ENCODE results near the gene ZBTB46.

DNA sequence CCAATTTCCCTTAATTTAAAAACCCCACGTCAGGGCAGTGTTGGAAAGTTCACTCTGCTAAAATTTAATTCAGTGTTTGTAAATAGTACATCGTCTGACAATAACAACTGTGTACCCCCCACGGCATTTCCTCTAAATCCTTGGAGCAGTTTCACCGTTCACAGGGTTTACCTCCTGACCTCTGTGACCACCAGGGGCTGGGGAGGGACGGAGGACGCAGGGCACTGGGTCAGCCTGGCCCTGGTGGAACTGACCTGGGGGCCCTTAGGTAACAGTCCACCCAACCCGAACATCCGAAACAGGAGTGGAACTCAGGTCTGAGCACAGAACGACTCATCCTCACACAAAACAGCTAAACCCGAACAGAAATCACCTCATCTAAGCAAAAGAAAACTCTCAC, 2.1 kb downstream of the ZBTB46 start:
- TF ChIP-seq, protein P1, sequence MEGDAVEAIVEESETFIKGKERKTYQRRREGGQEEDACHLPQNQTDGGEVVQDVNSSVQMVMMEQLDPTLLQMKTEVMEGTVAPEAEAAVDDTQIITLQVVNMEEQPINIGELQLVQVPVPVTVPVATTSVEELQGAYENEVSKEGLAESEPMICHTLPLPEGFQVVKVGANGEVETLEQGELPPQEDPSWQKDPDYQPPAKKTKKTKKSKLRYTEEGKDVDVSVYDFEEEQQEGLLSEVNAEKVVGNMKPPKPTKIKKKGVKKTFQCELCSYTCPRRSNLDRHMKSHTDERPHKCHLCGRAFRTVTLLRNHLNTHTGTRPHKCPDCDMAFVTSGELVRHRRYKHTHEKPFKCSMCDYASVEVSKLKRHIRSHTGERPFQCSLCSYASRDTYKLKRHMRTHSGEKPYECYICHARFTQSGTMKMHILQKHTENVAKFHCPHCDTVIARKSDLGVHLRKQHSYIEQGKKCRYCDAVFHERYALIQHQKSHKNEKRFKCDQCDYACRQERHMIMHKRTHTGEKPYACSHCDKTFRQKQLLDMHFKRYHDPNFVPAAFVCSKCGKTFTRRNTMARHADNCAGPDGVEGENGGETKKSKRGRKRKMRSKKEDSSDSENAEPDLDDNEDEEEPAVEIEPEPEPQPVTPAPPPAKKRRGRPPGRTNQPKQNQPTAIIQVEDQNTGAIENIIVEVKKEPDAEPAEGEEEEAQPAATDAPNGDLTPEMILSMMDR (IDR thresholded peaks at IDR 0.05; ENCODE audit: insufficient read depth, low read length, poor library complexity, severe bottlenecking), result no peak
- no peak for TF ChIP-seq EZH2phosphoT487 (conservative IDR thresholded peaks at IDR 0.05; ENCODE audit: low read length)

Measured in SU-DHL-6 (cell line).